ENCODE measurements around the gene C1orf21. TPM values are rescaled to one million over a fixed set of nuclear protein-coding genes. Genes with fewer than 3 reads are reported as not detected.

Gene C1orf21
- total RNA-seq, 6 experiments from 2014 or later, result 4.3 to 29.2 (median 13.1) TPM

- 80% methylated on average over 6 of the region's 7 CpGs for WGBS (ENCODE audit: insufficient coverage, low coverage, low lambda C conversion rate, missing lambda C conversion rate)
- intact Hi-C loops (cut with DNase I), result no loop called here
- TF ChIP-seq, protein P1, sequence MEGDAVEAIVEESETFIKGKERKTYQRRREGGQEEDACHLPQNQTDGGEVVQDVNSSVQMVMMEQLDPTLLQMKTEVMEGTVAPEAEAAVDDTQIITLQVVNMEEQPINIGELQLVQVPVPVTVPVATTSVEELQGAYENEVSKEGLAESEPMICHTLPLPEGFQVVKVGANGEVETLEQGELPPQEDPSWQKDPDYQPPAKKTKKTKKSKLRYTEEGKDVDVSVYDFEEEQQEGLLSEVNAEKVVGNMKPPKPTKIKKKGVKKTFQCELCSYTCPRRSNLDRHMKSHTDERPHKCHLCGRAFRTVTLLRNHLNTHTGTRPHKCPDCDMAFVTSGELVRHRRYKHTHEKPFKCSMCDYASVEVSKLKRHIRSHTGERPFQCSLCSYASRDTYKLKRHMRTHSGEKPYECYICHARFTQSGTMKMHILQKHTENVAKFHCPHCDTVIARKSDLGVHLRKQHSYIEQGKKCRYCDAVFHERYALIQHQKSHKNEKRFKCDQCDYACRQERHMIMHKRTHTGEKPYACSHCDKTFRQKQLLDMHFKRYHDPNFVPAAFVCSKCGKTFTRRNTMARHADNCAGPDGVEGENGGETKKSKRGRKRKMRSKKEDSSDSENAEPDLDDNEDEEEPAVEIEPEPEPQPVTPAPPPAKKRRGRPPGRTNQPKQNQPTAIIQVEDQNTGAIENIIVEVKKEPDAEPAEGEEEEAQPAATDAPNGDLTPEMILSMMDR (IDR thresholded peaks at IDR 0.05), result no peak
- TF ChIP-seq POLR2A (IDR thresholded peaks at IDR 0.05), result no peak
- H3K27ac ChIP-seq, result no peak overlapping the region
- no peaks in the 10 kb centered on the region for H3K27me3 ChIP-seq
- peaks cover 0 to 4% (median 0%) of the 10 kb centered on the region in 4 donors for H3K9me3 ChIP-seq
- ATAC-seq (no peak), DNase-seq (no peak)
- no peaks in the 10 kb centered on the region for H3K4me1 ChIP-seq
- H3K36me3 ChIP-seq, result no peaks in the 10 kb centered on the region
- no peak overlapping the region for H3K4me3 ChIP-seq
These were observed 147.9 kb downstream of the C1orf21 start for GRCh38 chr1:184534690-184535089.

DNA sequence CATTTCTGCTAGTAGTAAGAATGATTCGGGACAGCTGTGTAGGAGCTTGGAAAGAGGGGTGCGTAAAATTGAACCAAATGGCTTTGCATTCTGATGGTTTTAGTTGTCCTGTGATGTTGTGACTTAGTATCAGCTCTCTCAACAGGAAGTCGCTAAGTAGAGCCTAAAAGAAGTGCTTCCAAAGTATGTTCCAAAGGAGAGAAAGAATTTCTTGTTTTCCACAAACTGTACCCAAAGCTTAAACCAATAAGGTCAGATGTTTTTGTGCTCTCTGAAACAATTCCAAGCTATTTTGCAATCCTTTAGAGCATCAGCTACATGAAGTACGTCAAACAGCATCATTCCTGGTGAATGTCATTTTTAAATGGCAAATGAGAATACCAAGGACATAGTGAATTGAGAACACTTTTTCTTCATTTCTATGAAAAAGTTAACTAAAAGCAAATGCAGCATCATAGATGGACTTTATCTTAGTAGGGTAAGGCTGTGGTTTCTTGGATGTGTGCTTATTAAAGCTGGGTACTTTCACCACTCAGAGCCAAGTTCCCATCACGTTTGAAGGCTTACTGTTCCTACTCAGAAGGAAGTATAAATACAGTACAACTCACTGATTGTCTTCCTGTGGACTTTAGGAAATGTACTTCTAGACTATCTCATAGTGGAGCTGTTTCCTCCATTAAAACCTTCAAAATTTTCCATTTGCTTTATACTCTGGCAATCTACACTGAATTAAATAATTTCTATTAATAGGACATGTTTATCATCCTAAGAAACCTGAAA lies 148.6 kb downstream of the C1orf21 start:
- H3K27ac ChIP-seq, result no peak overlapping the region
- WGBS (ENCODE audit: insufficient coverage, low coverage, low lambda C conversion rate, missing lambda C conversion rate), result 52% methylated on average over 5 of the region's 5 CpGs
- ATAC-seq, result peak; percentile 34 to 69 (median 50)
- intact Hi-C loops (cut with DNase I), result no loop called here
- no peak for TF ChIP-seq POLR2A (IDR thresholded peaks at IDR 0.05)
- TF ChIP-seq, protein P1 (IDR thresholded peaks at IDR 0.05), result no peak
- H3K9me3 ChIP-seq, result peaks cover 0 to 4% (median 0%) of the 10 kb centered on the region in 4 donors
- H3K27me3 ChIP-seq, result no peaks in the 10 kb centered on the region
- no peak overlapping the region for H3K4me3 ChIP-seq
- H3K36me3 ChIP-seq, result no peaks in the 10 kb centered on the region
- H3K4me1 ChIP-seq, result no peaks in the 10 kb centered on the region
- no peak for DNase-seq

GRCh38 chr1:184536246-184536985 lies 149.6 kb downstream of the C1orf21 start:
- H3K4me1 ChIP-seq, result no peaks in the 10 kb centered on the region
- H3K27me3 ChIP-seq, result no peaks in the 10 kb centered on the region
- no peak for DNase-seq
- H3K27ac ChIP-seq, result no peak overlapping the region
- H3K9me3 ChIP-seq, result peaks cover 0 to 4% (median 0%) of the 10 kb centered on the region in 4 donors
- no peak for TF ChIP-seq POLR2A (IDR thresholded peaks at IDR 0.05)
- TF ChIP-seq, protein P1 (IDR thresholded peaks at IDR 0.05), result no peak
- no peak for ATAC-seq
- 77% methylated on average over 6 of the region's 8 CpGs for WGBS (ENCODE audit: insufficient coverage, low coverage, low lambda C conversion rate, missing lambda C conversion rate)
- intact Hi-C loops (cut with DNase I), result no loop called here
- H3K36me3 ChIP-seq, result no peaks in the 10 kb centered on the region
- H3K4me3 ChIP-seq, result no peak overlapping the region

DNA sequence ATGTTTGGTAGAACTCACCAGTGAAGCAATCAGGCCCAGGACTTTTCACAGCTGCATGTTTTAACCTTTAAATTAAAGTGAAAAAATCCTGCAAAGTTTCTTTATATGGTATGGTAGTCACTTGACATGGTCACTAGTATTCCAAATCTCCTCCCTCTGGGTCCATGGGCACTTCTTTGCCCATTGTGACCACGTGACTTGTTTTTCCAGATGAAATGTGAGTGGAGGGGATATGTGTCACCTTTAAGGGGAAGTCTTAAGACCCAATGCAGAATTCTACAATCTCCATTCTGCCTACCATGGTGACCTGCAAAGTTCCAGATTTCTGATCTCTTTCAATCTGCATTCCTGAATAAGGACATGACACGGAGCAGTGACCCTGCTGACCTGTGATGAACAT lies 152.8 kb downstream of the C1orf21 start:
- no peak overlapping the region for H3K27ac ChIP-seq
- TF ChIP-seq, protein P1 (IDR thresholded peaks at IDR 0.05), result no peak
- no peak for TF ChIP-seq POLR2A (IDR thresholded peaks at IDR 0.05)
- no peaks in the 10 kb centered on the region for H3K27me3 ChIP-seq
- peaks cover 0 to 4% (median 0%) of the 10 kb centered on the region in 4 donors for H3K9me3 ChIP-seq
- no peak overlapping the region for H3K4me3 ChIP-seq
- 93% methylated on average over 2 of the region's 2 CpGs for WGBS (ENCODE audit: insufficient coverage, low coverage, low lambda C conversion rate, missing lambda C conversion rate)
- H3K4me1 ChIP-seq, result no peaks in the 10 kb centered on the region
- intact Hi-C loops (cut with DNase I), result no loop called here
- no peaks in the 10 kb centered on the region for H3K36me3 ChIP-seq
- ATAC-seq (no peak), DNase-seq (no peak)
